Activated T-cell treated with anti-CD3 and anti-CD28 coated beads, Interleukin-2, amount 50 U/mL, for 4 hours (primary cell): ENCODE measurements around the gene RGMA. TPM values are rescaled to one million over a fixed set of nuclear protein-coding genes. Genes with fewer than 3 reads are reported as not detected.
"Not testable (repeated sequence)": the region's sequence is repeated elsewhere in the genome, so short reads cannot be mapped to it uniquely, and the experiment has no call there.

ENCODE experiments used
- ATAC-seq, 2 donors: fragments of 200-7000 bp; cut with Tn5 transposase; one replicate each; pipeline ENCODE4 v1.10.0; 2021
- DNase-seq: peaks from one replicate; pipeline ENCODE4 v3.0.0-alpha.2; 2020
- H3K27me3 Mint-ChIP-seq: one replicate; pipeline ENCODE4 v1.8.0; 2021; ENCODE audit warnings: low read depth, mixed read lengths
- H3K36me3 Mint-ChIP-seq: one replicate; pipeline ENCODE4 v1.8.0; 2022; ENCODE audit warnings: mixed read lengths; ENCODE audit not compliant: insufficient read depth
- H3K4me1 Mint-ChIP-seq: one replicate; pipeline ENCODE4 v1.8.0; 2021; ENCODE audit warnings: low read depth, mixed read lengths
- H3K4me3 Mint-ChIP-seq: one replicate; pipeline ENCODE4 v1.8.0; 2021; ENCODE audit warnings: mild to moderate bottlenecking, moderate library complexity, mixed read lengths
- H3K9me3 Mint-ChIP-seq: one replicate; pipeline ENCODE4 v1.8.0; 2021; ENCODE audit warnings: mixed read lengths
- total RNA-seq, 3 donors: library from RNA; stranded (reverse); gene quantifications; one replicate each; pipeline ENCODE4 v1.2.1, GENCODE V29; 2021

Gene RGMA
- total RNA-seq, 3 donors from 2014 or later = 0.18 to 0.22 TPM; not detected in 1

DNA sequence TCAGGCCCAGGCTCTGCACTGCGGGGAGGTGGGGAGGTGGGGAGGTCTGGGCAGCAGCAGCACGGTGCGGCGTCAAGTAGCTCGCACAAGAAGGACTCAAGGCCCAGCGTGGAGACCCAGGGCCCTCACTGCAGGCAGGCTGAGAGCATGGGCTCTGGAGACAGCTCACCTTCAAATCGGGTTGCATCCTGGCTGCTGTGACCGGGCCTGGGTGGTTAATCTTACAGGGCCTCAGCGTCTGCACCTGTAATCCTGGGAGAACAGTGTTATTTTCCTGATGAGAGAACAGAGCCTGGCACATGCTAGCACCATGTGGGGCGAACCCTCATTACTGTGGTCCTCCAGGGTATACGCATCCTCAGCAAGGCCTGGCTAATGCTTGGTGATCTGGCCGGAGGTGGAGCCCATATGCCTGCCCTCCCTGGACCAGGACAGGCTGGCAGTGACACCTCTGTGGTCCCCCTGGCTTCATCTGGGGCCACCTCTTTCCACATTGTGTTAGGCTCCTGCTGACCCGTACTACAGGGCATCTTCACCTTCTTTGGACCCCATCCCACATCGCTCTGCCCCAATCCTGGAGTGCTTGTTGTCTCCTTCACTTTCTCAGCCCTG is 55.5 kb downstream of the RGMA start:
- no peak for ATAC-seq
- H3K4me3 Mint-ChIP-seq = no peak overlapping the region
- peaks cover under 1% of the 10 kb centered on the region for H3K36me3 Mint-ChIP-seq
- H3K9me3 Mint-ChIP-seq = no peaks in the 10 kb centered on the region
- H3K27me3 Mint-ChIP-seq = peaks cover 2% of the 10 kb centered on the region
- no peak for DNase-seq
- H3K4me1 Mint-ChIP-seq = peaks cover 23% of the 10 kb centered on the region

DNA sequence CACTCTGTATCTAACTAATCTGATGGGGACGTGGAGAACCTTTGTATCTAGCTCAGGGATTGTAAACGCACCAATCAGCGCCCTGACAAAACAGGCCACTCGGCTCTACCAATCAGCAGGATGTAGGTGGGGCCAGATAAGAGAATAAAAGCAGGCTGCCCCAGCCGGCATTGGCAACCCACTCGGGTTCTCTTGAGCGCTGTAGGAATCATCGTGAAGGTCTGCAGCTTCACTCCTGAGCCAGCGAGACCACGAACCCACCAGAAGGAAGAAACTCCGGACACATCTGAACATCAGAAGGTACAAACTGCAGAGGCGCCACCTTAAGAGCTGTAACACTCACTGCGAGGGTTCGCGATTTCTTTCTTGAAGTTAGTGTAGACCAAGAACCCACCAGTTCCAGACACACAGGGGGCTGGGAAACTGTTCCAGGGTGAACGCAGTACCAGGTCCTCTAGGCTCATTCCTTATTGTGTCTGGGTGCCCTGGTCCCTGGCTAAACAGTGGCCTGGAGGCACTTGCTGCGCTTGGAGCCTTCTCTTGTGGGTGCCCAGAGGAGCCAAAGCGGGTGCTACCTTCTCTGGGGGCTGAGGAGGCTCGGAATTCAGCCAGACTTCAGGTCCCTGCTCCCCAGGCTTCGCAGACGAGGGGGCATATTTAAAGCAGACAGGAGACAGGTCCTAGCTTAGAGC is 56.4 kb downstream of the RGMA start:
- DNase-seq, H3K36me3 Mint-ChIP-seq, H3K27me3 Mint-ChIP-seq, ATAC-seq, H3K4me3 Mint-ChIP-seq, H3K9me3 Mint-ChIP-seq: not testable (repeated sequence)
- H3K4me1 Mint-ChIP-seq = peaks cover 27% of the 10 kb centered on the region

DNA sequence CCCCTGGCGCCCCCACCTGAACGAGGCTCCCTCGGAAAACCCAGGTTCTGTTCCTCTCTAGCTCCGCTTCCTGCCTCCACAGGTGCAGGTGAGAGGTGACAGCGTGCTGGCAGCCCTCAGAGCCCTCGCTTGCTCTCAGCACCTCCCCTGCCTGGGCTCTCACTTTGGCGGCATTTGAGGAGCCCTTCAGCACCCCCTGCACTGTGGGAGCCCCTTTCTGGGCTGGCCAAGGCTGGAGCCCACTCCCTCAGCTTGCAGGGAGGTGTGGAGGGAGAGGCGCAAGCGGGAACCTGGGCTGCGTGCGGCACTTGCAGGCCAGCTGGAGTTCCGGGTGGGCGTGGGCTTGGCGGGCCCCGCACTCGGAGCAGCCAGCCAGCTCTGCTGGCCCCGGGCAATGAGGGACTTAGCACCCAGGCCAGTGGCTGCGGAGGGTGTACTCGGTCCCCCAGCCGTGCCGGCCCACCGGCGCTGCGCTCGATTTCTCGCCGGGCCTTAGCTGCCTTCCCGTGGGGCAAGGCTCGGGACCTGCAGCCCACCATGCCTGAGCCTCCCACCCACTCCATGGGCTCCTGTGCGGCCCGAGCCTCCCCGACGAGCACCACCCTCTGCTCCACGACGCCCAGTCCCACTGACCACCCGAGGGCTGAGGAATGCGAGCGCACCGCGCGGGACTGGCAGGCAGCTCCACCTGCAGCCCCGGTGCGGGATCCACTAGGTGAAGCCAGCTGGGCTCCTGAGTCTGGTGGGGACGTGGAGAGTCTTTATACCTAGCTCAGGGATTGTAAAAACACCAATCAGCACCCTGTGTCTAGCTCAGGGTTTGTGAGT is 57.2 kb downstream of the RGMA start:
- peaks cover 27% of the 10 kb centered on the region for H3K4me1 Mint-ChIP-seq
- H3K27me3 Mint-ChIP-seq, H3K36me3 Mint-ChIP-seq, H3K9me3 Mint-ChIP-seq, DNase-seq, H3K4me3 Mint-ChIP-seq, ATAC-seq: not testable (repeated sequence)

DNA sequence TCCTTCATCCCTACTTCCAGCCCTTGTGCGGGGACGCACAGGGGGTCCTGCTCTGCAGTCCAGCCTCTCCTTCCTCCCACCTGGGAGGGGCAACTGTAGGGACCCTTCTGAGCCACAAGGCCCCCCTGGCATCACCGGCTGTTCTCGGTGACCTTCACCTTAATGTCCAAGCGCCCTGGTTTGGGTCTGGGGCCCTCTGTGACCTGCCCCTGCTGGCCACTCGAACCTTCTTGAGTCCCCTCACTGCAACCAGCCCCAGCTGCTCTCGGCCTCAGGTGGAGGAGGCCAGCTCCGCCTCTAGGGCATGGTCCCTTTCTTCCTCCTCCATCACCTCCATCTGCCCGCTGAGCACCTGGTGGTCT is 57.9 kb downstream of the RGMA start:
- H3K27me3 Mint-ChIP-seq = peaks cover 2% of the 10 kb centered on the region
- no peak for ATAC-seq
- no peak for DNase-seq

DNA sequence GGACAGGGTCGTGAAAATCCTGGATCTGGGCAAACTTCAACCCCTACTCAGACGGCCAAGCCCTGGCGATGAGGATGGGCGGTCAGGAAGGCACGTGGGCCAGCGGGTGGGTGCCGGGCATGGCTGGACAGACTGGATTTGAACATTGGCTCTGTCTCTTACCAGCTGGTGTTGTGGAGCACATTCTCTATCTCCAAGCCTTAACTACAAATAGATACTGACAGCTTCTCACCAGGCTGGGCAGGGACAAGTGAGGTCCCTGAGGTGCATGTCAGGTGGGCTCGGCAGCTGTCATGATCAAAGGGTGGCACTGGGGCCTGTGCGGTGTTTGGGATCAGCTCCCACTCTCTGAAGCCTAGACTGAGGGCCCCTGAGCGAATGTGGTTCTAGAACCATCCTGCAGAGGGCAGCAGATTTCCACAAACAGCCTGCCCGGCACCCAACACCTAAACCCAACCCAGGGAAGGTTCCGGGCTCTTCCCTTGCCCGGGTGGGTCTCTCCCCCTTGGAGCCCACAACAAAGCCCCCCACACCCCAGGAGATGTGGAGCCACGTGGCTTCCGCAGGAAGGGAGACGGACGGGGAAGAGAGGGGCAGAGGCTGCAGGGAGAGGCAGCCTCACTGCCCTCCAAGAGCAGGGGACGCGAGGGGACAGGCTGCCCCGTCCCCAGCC is 58.4 kb downstream of the RGMA start:
- peaks cover 11% of the 10 kb centered on the region for H3K36me3 Mint-ChIP-seq
- DNase-seq (peak; percentile 57), ATAC-seq (peak; percentile 85 to 87)
- H3K4me3 Mint-ChIP-seq = no peak overlapping the region
- peaks cover 24% of the 10 kb centered on the region for H3K4me1 Mint-ChIP-seq
- H3K9me3 Mint-ChIP-seq = no peaks in the 10 kb centered on the region
- no peaks in the 10 kb centered on the region for H3K27me3 Mint-ChIP-seq

More for the DNA sequence above, 57.9 kb downstream of the RGMA start:
- no peak overlapping the region for H3K4me3 Mint-ChIP-seq
- H3K36me3 Mint-ChIP-seq = peaks cover 10% of the 10 kb centered on the region
- peaks cover 26% of the 10 kb centered on the region for H3K4me1 Mint-ChIP-seq
- no peaks in the 10 kb centered on the region for H3K9me3 Mint-ChIP-seq

DNA sequence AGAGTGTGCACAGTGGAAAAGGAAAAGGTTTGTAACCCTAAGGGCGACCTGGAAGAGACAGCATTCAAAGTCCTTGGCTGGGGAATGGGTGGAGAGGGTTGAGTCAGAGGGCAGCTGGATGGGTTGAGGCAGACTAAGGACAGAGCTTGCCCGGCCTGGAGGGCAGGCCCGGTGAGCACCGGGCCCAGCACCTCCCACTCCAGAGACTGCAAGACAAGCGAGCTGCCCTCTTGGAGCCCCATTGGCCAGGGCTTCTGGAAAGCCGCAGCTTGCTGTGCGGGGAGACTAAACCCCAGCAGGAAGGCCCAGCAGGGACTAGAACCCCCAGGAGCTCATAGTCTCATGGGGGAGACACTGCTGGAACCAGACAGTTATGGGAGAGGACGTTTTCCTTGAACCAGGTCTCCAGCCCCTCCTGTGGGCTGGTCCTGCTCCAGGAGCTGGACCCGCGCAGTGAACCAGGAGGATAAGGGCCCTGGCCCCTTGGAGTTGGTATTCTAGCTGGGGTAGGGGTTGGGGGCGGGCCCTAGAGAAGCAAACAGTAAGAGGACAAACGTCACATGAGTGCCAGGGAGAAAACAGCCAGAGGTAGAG is 59.1 kb downstream of the RGMA start:
- DNase-seq (no peak), ATAC-seq (no peak)
- Mint-ChIP-seq H3K36me3 (peaks cover 18% of the 10 kb centered on the region), H3K4me1 (peaks cover 30% of the 10 kb centered on the region), H3K27me3 (no peaks in the 10 kb centered on the region), H3K9me3 (no peaks in the 10 kb centered on the region), H3K4me3 (no peak overlapping the region)

DNA sequence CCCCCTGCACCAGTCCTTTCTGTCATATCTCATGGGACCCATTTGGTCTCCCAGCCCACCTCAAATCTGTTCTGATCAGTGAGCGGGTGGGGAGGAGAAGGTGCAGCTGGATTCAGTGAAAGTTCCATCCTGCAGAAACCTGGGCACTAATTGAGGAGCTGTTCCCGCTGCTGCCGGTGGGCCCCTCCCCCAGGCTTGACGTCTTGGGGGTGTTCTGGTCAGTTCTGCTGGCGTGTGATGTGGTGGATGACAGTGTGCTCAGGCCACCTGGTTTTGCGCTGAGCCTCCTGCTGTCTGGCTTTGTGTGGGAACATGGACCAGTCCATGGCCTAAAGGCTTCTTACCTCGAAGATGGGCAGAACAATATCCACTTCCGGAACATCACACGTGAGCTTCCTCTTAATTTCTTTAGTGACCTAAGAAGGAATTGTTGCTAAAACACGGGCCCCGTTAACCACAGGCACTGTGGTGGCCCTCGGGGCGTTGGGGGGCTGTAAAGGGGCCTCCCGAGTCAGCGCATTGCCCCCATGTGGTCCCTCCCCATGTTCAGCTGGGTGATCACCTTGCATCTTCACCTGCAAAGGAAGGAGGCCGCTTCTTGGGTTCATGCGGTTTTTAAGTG is 59.7 kb downstream of the RGMA start:
- H3K4me1 Mint-ChIP-seq = peaks cover 36% of the 10 kb centered on the region
- H3K4me3 Mint-ChIP-seq = no peak overlapping the region
- ATAC-seq (no peak), DNase-seq (no peak)
- peaks cover 24% of the 10 kb centered on the region for H3K36me3 Mint-ChIP-seq
- H3K9me3 Mint-ChIP-seq = no peaks in the 10 kb centered on the region
- H3K27me3 Mint-ChIP-seq = no peaks in the 10 kb centered on the region

DNA sequence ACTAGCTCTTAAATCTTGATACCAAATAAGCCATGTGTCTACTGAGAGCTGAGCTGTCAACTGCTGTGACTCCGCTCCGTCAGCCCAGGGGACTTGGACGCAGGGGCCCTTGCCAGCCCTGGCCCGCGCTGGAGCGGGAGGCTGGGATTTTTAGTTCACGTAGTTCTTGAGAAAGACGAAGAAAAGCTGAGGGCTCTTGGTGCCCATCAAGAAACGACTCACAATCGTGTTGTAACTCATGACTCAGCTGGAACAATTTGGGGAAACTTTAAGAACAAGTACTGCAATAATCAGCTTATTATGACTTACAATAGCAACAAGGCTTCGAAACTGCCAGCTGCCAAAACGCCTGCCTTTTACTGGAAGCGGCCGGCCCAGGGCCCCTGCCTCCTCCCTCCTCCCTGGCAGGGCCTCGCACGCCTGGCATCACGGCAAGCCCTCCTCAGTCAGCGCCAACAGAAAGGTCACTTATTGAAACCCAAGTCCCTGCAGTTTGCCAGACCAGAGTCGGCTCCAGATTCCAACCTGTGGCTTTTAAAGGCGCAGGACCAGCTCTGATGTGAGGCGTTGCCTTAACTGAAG is 60.3 kb downstream of the RGMA start:
- peaks cover 39% of the 10 kb centered on the region for H3K4me1 Mint-ChIP-seq
- DNase-seq (no peak), ATAC-seq (peak; percentile 15 to 24)
- H3K36me3 Mint-ChIP-seq = peaks cover 29% of the 10 kb centered on the region
- H3K9me3 Mint-ChIP-seq = no peaks in the 10 kb centered on the region
- H3K27me3 Mint-ChIP-seq = no peaks in the 10 kb centered on the region
- H3K4me3 Mint-ChIP-seq = no peak overlapping the region

DNA sequence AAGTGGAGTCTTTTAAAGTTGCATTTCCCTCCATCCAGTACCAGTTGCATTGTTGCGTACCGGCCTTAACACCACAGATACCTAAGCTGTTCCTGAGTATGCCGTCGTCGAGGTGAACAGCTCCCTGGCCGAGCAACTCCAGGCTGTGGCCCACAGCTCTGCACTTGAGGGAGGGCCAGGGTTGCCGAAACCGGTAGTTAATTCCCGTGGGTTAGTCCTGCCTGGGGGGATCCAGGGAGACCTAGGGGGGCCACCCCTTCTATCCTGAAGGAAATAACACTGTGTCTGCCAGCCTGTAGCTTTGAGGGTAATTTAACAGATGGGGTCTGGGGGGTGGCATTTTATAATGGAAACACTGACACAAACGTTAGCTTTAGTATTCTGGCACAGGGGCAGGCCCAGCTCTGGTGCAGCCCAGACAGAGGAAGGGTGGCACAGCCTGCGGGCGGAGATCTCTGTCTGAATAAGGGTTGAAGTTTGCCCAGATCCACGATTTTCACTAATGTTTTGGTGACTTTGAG is 60.8 kb downstream of the RGMA start:
- H3K4me3 Mint-ChIP-seq = no peak overlapping the region

DNA sequence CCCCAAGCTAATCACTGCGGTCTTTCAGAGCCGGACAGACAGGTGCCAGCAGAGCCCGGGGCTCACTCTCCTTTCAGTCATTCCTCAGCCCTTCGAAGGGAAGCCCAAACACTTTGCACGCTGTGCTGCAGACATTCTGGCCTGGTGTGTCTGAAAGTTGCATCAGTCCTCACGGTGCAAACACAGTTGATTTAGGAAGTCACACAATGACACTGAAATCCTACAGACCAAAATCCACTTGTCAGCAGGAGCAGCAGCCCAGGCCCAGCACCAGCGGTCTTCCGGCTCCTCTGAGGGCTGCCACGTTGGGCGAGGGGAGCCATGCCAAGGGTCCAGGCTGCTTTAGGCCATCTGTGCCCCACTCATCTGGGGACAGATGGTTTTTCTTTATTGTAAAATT is 61.6 kb downstream of the RGMA start:
- DNase-seq = no peak
- H3K36me3 Mint-ChIP-seq = peaks cover 42% of the 10 kb centered on the region

More for the DNA sequence above, 60.8 kb downstream of the RGMA start:
- ATAC-seq (no peak), DNase-seq (no peak)
- H3K36me3 Mint-ChIP-seq = peaks cover 34% of the 10 kb centered on the region
- H3K27me3 Mint-ChIP-seq = no peaks in the 10 kb centered on the region
- H3K9me3 Mint-ChIP-seq = no peaks in the 10 kb centered on the region
- H3K4me1 Mint-ChIP-seq = peaks cover 44% of the 10 kb centered on the region

DNA sequence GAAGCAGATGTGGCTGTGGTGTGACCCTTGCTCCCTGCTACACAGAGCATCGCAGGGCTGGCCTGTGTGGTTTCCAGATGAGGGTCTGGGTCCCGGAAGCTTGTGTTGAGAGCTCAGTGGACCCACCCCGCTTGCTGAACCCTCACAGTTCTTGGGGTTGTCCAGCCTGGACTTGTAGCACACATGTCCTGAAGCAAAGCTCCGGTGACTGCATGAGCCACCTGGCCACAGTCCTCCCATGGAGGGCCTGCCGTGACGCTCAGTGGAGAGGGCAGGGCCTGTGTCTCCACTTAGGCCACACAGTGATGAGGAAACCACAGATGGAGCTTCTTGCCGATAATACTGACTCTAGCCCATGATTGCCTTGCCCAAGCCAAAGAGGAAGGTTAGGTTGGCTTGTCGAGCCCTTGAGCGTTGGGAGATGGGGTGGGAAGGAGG is 62.6 kb downstream of the RGMA start:
- H3K4me1 Mint-ChIP-seq = peaks cover 60% of the 10 kb centered on the region
- no peak overlapping the region for H3K4me3 Mint-ChIP-seq
- no peaks in the 10 kb centered on the region for H3K27me3 Mint-ChIP-seq
- H3K9me3 Mint-ChIP-seq = no peaks in the 10 kb centered on the region
- ATAC-seq = no peak
- DNase-seq = no peak
- H3K36me3 Mint-ChIP-seq = peaks cover 51% of the 10 kb centered on the region

More for the DNA sequence above, 61.6 kb downstream of the RGMA start:
- ATAC-seq = no peak
- no peak overlapping the region for H3K4me3 Mint-ChIP-seq
- peaks cover 51% of the 10 kb centered on the region for H3K4me1 Mint-ChIP-seq
- no peaks in the 10 kb centered on the region for H3K9me3 Mint-ChIP-seq
- no peaks in the 10 kb centered on the region for H3K27me3 Mint-ChIP-seq

DNA sequence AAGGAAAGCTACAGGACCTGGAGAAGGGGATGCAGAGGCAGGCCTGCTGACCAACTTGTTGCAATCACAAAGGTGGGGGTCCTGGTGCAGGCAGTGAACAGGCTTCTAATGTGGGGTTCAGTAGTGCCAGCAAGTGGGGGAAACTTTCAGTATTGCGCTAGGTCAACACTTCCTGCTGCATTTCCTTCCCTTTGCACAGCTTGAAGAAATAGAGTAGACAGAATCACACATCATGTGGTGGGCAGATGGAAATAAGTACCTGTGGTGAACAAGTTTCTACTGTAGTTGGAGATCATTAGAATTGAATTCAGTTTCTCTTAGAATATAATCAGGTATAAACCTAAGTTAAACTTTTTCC is 63.4 kb downstream of the RGMA start:
- Mint-ChIP-seq H3K36me3 (peaks cover 55% of the 10 kb centered on the region), H3K4me1 (peaks cover 65% of the 10 kb centered on the region), H3K4me3 (no peak overlapping the region), H3K9me3 (no peaks in the 10 kb centered on the region), H3K27me3 (no peaks in the 10 kb centered on the region)
- ATAC-seq (no peak), DNase-seq (no peak)
